GM19239 (cell line): ENCODE measurements around the gene EFHC1.

Source experiments
- DNase-seq: peaks from one replicate; pipeline ENCODE4 v3.0.0; 2011; ENCODE audit warnings: low spot score; ENCODE audit not compliant: insufficient read length
- FAIRE-seq: peaks from 2 replicates; lab custom pipeline; 2011; peaks lifted over from hg19 to GRCh38; lab: Jason Lieb, UNC

The EFHC1 gene

GRCh38 chr6:52513896-52514295 lies 93.8 kb downstream of the EFHC1 start:
- FAIRE-seq, result no peak
- DNase-seq, result no peak

GRCh38 chr6:52514514-52514913 lies 94.4 kb downstream of the EFHC1 start:
- FAIRE-seq, result no peak
- DNase-seq, result no peak

- FAIRE-seq, result no peak
- no peak for DNase-seq
Observed at GRCh38 chr6:52515219-52515960, 95.2 kb downstream of the EFHC1 start.

- DNase-seq (no peak), FAIRE-seq (no peak)
Observed at GRCh38 chr6:52516269-52516668, 96.1 kb downstream of the EFHC1 start.

- DNase-seq (no peak), FAIRE-seq (no peak)
Observed at GRCh38 chr6:52516943-52517342, 96.8 kb downstream of the EFHC1 start.

GRCh38 chr6:52517502-52518278 lies 97.5 kb downstream of the EFHC1 start:
- DNase-seq (no peak), FAIRE-seq (no peak)

- FAIRE-seq (no peak), DNase-seq (no peak)
Observed at GRCh38 chr6:52518279-52518945, 98.3 kb downstream of the EFHC1 start.

GRCh38 chr6:52519618-52520017 lies 99.5 kb downstream of the EFHC1 start:
- FAIRE-seq, result no peak
- no peak for DNase-seq

DNA sequence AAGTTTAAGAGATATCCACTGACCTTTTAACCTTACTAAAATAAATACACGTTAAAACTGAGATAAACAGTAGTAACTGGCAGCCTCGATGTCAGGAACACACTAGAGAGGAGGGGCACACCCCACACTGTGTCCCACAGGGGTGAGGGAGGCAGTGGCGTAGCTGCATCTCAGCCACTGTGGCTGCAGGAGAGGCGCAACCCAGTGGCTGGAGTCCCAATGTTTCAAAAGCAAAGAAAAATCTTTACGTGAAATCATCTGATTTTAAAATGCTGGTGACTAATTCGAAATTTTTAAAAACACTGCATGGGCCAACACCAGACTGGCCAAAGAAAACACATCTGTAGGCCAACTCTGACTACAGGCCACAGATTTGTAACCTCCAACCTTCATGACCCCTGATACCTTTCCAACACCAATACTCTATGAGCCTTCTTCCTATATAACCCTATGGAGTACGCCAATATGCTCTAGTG lies 102.0 kb downstream of the EFHC1 start:
- DNase-seq (no peak), FAIRE-seq (no peak)

GRCh38 chr6:52522655-52523054 lies 102.5 kb downstream of the EFHC1 start:
- no peak for FAIRE-seq
- DNase-seq, result no peak

DNA sequence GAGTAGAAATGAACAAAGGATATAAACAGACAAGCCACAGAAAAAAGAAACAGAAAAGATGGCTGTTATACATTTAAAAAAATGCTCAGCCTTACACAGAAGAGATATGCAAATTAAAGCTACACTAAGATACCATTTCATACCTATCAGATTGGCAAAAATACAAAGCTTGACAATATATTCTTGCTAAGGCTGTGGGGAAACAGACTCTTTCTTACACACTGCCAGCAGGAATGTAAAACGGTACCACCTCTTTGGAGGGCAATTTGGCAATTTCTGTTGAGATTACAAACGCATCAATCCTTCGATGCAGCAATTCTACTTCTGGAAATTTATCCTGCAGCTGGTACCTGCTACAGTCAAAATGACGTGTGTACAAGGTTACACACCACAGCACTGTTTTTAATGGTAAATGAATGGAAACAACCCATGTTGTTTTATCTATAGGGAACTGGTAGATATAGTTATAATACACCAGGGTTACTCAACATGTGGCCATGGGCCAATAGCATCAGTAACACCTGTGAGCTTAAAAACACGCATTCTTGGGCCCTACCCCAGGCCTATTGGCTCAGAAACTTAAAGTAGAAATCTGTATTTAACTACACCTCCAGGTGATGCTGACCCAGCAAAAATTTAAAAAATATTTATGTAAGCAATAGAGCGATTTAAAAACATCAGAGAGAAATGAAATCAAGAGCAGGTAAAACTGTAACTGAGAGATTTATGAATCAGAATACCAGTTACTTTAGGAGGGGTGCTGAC lies 103.4 kb downstream of the EFHC1 start:
- FAIRE-seq (no peak), DNase-seq (no peak)

GRCh38 chr6:52524918-52525317 lies 104.8 kb downstream of the EFHC1 start:
- no peak for DNase-seq
- no peak for FAIRE-seq

- DNase-seq (no peak), FAIRE-seq (no peak)
Observed at GRCh38 chr6:52526634-52527033, 106.5 kb downstream of the EFHC1 start.

DNA sequence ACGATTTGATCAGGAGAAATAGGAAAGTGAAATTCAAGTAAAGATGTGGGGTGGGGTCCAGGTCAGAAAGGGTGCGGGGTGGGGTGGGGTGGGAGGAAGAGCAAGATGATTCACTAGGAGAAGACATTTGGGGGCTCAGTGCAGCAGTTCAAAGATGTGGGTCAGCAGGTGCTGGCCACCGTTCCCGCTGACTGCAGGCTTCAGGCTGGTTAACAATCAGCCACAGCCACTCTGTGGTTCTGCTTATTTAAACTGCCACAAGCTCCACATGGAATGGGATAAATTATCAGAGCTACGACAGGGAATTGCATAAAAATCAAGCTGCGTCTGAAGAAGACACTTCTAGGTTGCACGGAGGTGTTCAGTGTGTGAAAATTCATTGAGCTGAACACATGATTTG lies 107.3 kb downstream of the EFHC1 start:
- no peak for DNase-seq
- no peak for FAIRE-seq

GRCh38 chr6:52529311-52529710 lies 109.2 kb downstream of the EFHC1 start:
- FAIRE-seq (no peak), DNase-seq (no peak)

GRCh38 chr6:52530351-52530750 lies 110.2 kb downstream of the EFHC1 start:
- DNase-seq (no peak), FAIRE-seq (no peak)

DNA sequence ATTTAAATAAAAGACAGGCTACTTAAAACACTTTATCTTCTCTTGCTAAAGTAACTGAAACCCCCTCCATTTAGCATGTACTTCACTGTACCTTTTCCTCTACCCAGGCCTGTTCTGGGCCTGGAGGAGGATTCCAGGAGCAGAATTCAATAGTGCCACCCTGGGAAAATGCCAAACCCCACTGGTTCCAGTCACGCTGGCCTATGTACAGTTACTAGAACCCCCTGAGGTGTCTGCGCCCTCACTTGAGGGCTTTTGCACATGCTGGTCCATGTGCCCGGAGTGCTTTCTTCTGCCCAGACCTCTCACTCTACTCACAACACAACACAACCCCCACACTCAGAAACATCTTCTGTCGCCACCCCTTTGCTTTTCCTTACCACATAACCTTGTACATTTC lies 111.3 kb downstream of the EFHC1 start:
- FAIRE-seq, result no peak
- DNase-seq, result no peak

DNA sequence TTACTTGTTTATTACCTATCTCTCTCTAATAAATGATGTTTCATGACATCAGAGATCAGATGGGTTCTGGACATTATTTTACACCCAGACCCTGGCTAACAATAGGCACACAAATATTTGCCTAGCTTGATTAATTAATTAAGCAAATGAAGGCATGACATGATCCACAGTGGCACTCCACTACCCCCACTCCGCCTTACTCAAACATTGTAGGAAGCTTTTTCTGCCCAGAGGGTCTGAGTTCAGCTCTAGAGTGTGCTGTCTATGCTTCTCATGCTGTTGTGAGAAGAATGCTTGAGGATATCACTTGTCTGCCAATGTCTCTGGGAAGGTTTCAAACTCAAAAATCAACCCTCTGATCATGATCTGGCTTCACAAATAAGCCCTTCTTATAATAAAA lies 111.7 kb downstream of the EFHC1 start:
- no peak for FAIRE-seq
- no peak for DNase-seq

GRCh38 chr6:52532457-52532856 lies 112.3 kb downstream of the EFHC1 start:
- no peak for FAIRE-seq

DNA sequence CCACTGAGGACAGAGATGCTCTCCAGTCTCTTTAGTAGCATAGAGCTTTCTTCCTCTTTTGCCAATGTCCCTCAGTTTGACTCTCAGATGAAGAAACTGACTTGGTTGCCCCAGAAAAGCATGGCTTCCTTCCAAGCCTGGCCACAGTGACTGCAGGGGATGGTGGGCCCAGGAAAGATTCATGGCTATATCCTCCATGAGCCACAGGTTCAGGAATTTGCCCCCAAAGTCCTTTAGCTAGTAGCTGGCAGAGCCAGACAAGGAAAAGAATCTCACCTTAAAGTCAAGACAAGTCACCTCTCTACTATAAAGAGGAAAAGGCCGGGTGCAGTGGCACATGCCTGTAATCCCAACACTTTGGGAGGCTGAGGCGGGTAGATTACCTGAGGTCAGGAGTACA lies 113.3 kb downstream of the EFHC1 start:
- DNase-seq, result no peak
- FAIRE-seq, result no peak

More at GRCh38 chr6:52532457-52532856, 112.3 kb downstream of the EFHC1 start:
- no peak for DNase-seq
